ENCODE measurements around the gene SLC6A16.

DNA sequence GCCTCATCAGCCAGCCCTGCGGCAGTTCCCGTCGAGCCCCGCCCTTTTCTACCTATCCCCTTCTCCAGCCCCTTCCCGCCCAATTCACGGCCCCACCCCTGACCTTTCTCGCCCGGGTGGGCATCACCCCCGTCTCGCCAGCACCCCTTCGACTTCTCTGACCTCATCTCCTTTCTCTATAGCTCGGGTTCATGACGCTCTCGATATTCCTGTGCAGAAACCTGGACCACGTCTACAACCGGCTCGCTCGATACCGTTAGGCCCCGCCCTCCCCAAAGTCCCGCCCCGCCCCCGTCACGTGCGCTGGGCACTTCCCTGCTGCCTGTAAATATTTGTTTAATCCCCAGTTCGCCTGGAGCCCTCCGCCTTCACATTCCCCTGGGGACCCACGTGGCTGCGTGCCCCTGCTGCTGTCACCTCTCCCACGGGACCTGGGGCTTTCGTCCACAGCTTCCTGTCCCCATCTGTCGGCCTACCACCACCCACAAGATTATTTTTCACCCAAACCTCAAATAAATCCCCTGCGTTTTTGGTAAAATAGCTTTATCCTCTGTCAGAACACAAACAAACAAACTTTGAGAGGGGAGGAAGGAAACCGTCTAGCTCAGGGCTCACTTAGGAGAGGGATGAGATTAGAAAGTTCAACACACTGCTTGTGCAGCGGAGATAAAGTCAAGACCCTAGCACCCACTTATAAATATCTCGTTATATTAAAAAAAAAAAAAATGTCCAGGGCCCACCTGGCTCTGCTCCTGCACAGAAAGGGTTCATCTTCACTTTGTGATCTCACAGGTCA lies 15.3 kb upstream of the SLC6A16 start:
- TF ChIP-seq EZH2 (IDR thresholded peaks at IDR 0.05; ENCODE audit: low read depth, low read length, severe bottlenecking) (no peak), CREB1 (IDR thresholded peaks at IDR 0.05) (no peak), POLR2A (IDR thresholded peaks at IDR 0.05; ENCODE audit: control extremely low read depth in 1 of 2, low read depth in 2 of 2, low read length in 2 of 2) (no peak), BACH1 (IDR thresholded peaks at IDR 0.05; ENCODE audit: low read length) (no peak)

Data from H1 (cell line).